Caco-2 (cell line): ENCODE data around the gene KHDRBS1. TPM values are rescaled to one million over a fixed set of nuclear protein-coding genes. Genes with fewer than 3 reads are reported as not detected.

Source experiments
- BruUV-seq: library from RNA; stranded (reverse); fragments of 400-500 nt; replicated peaks from 2 replicates; lab custom pipeline; 2021; lab: Mats Ljungman, UMichigan
- CTCF ChIA-PET: fragments of 300-600 bp; sonication (Branson Sonifier 250); formaldehyde crosslinking; loops from one replicate; lab custom pipeline; 2022; ENCODE audit warnings: antibody characterized with exemption; lab: Charles Lee
- POLR2A ChIA-PET: fragments of 300-600 bp; sonication (Branson Sonifier 250); formaldehyde crosslinking; loops from one replicate; lab custom pipeline; 2022; ENCODE audit warnings: antibody characterized with exemption; lab: Charles Lee
- DNase-seq, 2 experiments: peaks; one replicate each; pipeline versions ENCODE4 v3.0.0 to v3.0.0-alpha.2; 2020 to 2022
- H3K27me3 ChIP-seq: replicated peaks from 2 replicates; pipeline ENCODE4 v1.6.0; 2011; ENCODE audit warnings: low read length; ENCODE audit not compliant: control insufficient read depth, insufficient read depth
- H3K36me3 ChIP-seq: 2 replicates; pipeline ENCODE4 v1.5.1; 2011; ENCODE audit warnings: low read length; ENCODE audit not compliant: control insufficient read depth, insufficient read depth
- H3K4me1 ChIP-seq: fragments of 250-450 bp; sonication (Bioruptor Pico); 2 replicates; pipeline ENCODE4 v1.5.1; 2020; ENCODE audit warnings: mild to moderate bottlenecking
- H3K4me3 ChIP-seq: 2 replicates; pipeline ENCODE4 v1.5.1; 2011; ENCODE audit warnings: low read depth, mild to moderate bottlenecking, control low read depth, low read length
- H3K9me3 ChIP-seq: fragments of 250-450 bp; sonication (Bioruptor Pico); 2 replicates; pipeline ENCODE4 v1.5.1; 2020; ENCODE audit warnings: mild to moderate bottlenecking, moderate library complexity
- H3K27ac Mint-ChIP-seq: one replicate; pipeline ENCODE4 v1.8.0; 2022; ENCODE audit warnings: mixed read lengths; ENCODE audit not compliant: unreplicated experiment
- H3K27me3 Mint-ChIP-seq: one replicate; pipeline ENCODE4 v1.8.0; 2022; ENCODE audit warnings: mixed read lengths; ENCODE audit not compliant: insufficient read depth, unreplicated experiment
- H3K36me3 Mint-ChIP-seq: one replicate; pipeline ENCODE4 v1.8.0; 2022; ENCODE audit warnings: mild to moderate bottlenecking, mixed read lengths; ENCODE audit not compliant: insufficient read depth, unreplicated experiment
- H3K4me1 Mint-ChIP-seq: one replicate; pipeline ENCODE4 v1.8.0; 2022; ENCODE audit warnings: low read depth, mixed read lengths; ENCODE audit not compliant: unreplicated experiment
- H3K4me3 Mint-ChIP-seq: one replicate; pipeline ENCODE4 v1.8.0; 2022; ENCODE audit warnings: mild to moderate bottlenecking, moderate library complexity, mixed read lengths; ENCODE audit not compliant: unreplicated experiment
- H3K9me3 Mint-ChIP-seq: one replicate; pipeline ENCODE4 v1.8.0; 2022; ENCODE audit warnings: mixed read lengths; ENCODE audit not compliant: unreplicated experiment
- CTCF ChIP-seq, 2 experiments: fragments of 200-600 bp in 1 of 2; IDR thresholded peaks; 1 replicate in 1 of 2; 2 replicates in 1 of 2; pipeline versions ENCODE4 v1.5.1 to v1.8.0; 2011 to 2022; ENCODE audit warnings: antibody characterized with exemption in 1 of 2, control low read depth in 1 of 2, inconsistent platforms in 1 of 2, low read depth in 1 of 2, low read length in 1 of 2, mild to moderate bottlenecking in 1 of 2, moderate library complexity in 1 of 2; ENCODE audit not compliant: insufficient read depth in 1 of 2, severe bottlenecking in 1 of 2, unreplicated experiment in 1 of 2
- intact Hi-C: fragments of 100-400 bp; cut with micrococcal nuclease; formaldehyde crosslinking; loops from one replicate; pipeline ENCODE4 v1.10.0; 2022; ENCODE audit not compliant: unreplicated experiment
- total RNA-seq: library from RNA; stranded (reverse); gene quantifications from 2 replicates; pipeline ENCODE4 v1.2.3, GENCODE V29; 2022

The KHDRBS1 gene
- total RNA-seq, 1 experiment from 2014 or later, result 137 TPM

- no peaks in the 10 kb centered on the region for H3K9me3 ChIP-seq
- H3K36me3 ChIP-seq, result no peaks in the 10 kb centered on the region
- Mint-ChIP-seq H3K4me3 (no peak overlapping the region), H3K27me3 (no peaks in the 10 kb centered on the region), H3K9me3 (no peaks in the 10 kb centered on the region), H3K27ac (no peak overlapping the region), H3K36me3 (peaks cover 35% of the 10 kb centered on the region), H3K4me1 (no peaks in the 10 kb centered on the region)
- H3K4me1 ChIP-seq, result no peaks in the 10 kb centered on the region
- intact Hi-C loops, result no loop called here
- no peaks in the 10 kb centered on the region for H3K27me3 ChIP-seq
- POLR2A ChIA-PET, result no interaction called here
- CTCF ChIA-PET, result no interaction called here
- no peak overlapping the region for H3K4me3 ChIP-seq
- no peak for TF ChIP-seq CTCF (IDR thresholded peaks at IDR 0.05; ENCODE audit: insufficient read depth in 1 of 2, low read depth in 1 of 2, low read length in 1 of 2, severe bottlenecking in 1 of 2, unreplicated experiment in 1 of 2)
- BruUV-seq, result no TSS peak
- no peak for DNase-seq
Observed at GRCh38 chr1:32025515-32025914, 11.8 kb downstream of the KHDRBS1 start.

- DNase-seq, result no peak
- Histone ChIP-seq H3K4me1 (peaks cover 11% of the 10 kb centered on the region), H3K4me3 (no peak overlapping the region), H3K27me3 (no peaks in the 10 kb centered on the region), H3K9me3 (no peaks in the 10 kb centered on the region), H3K36me3 (no peaks in the 10 kb centered on the region)
- intact Hi-C loops, result no loop called here
- H3K4me3 Mint-ChIP-seq, result no peak overlapping the region
- H3K36me3 Mint-ChIP-seq, result peaks cover 45% of the 10 kb centered on the region
- ChIA-PET CTCF (no interaction called here), POLR2A (no interaction called here)
- H3K4me1 Mint-ChIP-seq, result peaks cover 12% of the 10 kb centered on the region
- no peaks in the 10 kb centered on the region for H3K9me3 Mint-ChIP-seq
- no TSS peak for BruUV-seq
- no peaks in the 10 kb centered on the region for H3K27me3 Mint-ChIP-seq
- no peak overlapping the region for H3K27ac Mint-ChIP-seq
- no peak for TF ChIP-seq CTCF (IDR thresholded peaks at IDR 0.05; ENCODE audit: insufficient read depth in 1 of 2, low read depth in 1 of 2, low read length in 1 of 2, severe bottlenecking in 1 of 2, unreplicated experiment in 1 of 2)
Observed at GRCh38 chr1:32028746-32029145, 15.1 kb downstream of the KHDRBS1 start.

- no TSS peak for BruUV-seq
- no peaks in the 10 kb centered on the region for H3K36me3 ChIP-seq
Observed at GRCh38 chr1:32031578-32032274, 18.1 kb downstream of the KHDRBS1 start.

More at GRCh38 chr1:32031578-32032274, 18.1 kb downstream of the KHDRBS1 start:
- Mint-ChIP-seq H3K27ac (peak overlapping the region; percentile 84), H3K36me3 (peaks cover 54% of the 10 kb centered on the region), H3K9me3 (no peaks in the 10 kb centered on the region), H3K4me1 (peaks cover 12% of the 10 kb centered on the region), H3K4me3 (no peak overlapping the region), H3K27me3 (no peaks in the 10 kb centered on the region)
- no peak overlapping the region for H3K4me3 ChIP-seq
- TF ChIP-seq CTCF (IDR thresholded peaks at IDR 0.05; ENCODE audit: insufficient read depth in 1 of 2, low read depth in 1 of 2, low read length in 1 of 2, severe bottlenecking in 1 of 2, unreplicated experiment in 1 of 2), result no peak
- POLR2A ChIA-PET, result no interaction called here
- peak in 1 of 2 experiments; percentile 5 for DNase-seq
- no peaks in the 10 kb centered on the region for H3K9me3 ChIP-seq
- CTCF ChIA-PET, result no interaction called here
- no peaks in the 10 kb centered on the region for H3K27me3 ChIP-seq
- intact Hi-C loops, result no loop called here
- H3K4me1 ChIP-seq, result peaks cover 11% of the 10 kb centered on the region
